PC-9 (cell line): ENCODE data around the gene DSCAM. TPM values are rescaled to one million over a fixed set of nuclear protein-coding genes. Genes with fewer than 3 reads are reported as not detected.

Experiments
- BruUV-seq: library from RNA; stranded (reverse); fragments of 400-500 nt; replicated peaks from 2 replicates; lab custom pipeline; 2021; lab: Mats Ljungman, UMichigan
- CTCF ChIA-PET: fragments of 300-600 bp; sonication (Branson Sonifier 250); formaldehyde crosslinking; loops from one replicate; lab custom pipeline; 2022; ENCODE audit warnings: antibody characterized with exemption; lab: Charles Lee
- POLR2A ChIA-PET: fragments of 300-600 bp; sonication (Branson Sonifier 250); formaldehyde crosslinking; loops from one replicate; lab custom pipeline; 2022; ENCODE audit warnings: antibody characterized with exemption; ENCODE audit not compliant: unreplicated experiment; lab: Charles Lee
- DNase-seq, 2 experiments: peaks; one replicate each; pipeline versions ENCODE4 v3.0.0 to v3.0.0-alpha.2; 2015 to 2022; ENCODE audit warnings: mixed read lengths in 1 of 2
- H2AFZ ChIP-seq: fragments of 200-600 bp; sonication (generic); 2 replicates; pipeline ENCODE4 v1.8.1; 2017; ENCODE audit warnings: antibody characterized with exemption
- H3F3A ChIP-seq: fragments of 200-600 bp; sonication (generic); 2 replicates; pipeline ENCODE4 v1.8.1; 2017; ENCODE audit warnings: antibody characterized with exemption, mild to moderate bottlenecking, low read depth; ENCODE audit not compliant: insufficient read depth
- H3K27ac ChIP-seq: fragments of 200-600 bp; sonication (generic); 2 replicates; pipeline ENCODE4 v1.6.1; 2016; ENCODE audit warnings: mixed run types
- H3K27me3 ChIP-seq: fragments of 200-600 bp; sonication (generic); 2 replicates; pipeline ENCODE4 v1.6.1; 2016; ENCODE audit warnings: low read depth, mixed run types; ENCODE audit not compliant: insufficient read depth
- H3K36me3 ChIP-seq: fragments of 200-600 bp; sonication (generic); 2 replicates; pipeline ENCODE4 v1.6.1; 2016; ENCODE audit warnings: low read depth, mixed run types
- H3K4me1 ChIP-seq: fragments of 200-600 bp; sonication (generic); replicated peaks from 2 replicates; pipeline ENCODE4 v1.6.1; 2016; ENCODE audit warnings: mixed run types; ENCODE audit not compliant: insufficient read depth
- H3K4me2 ChIP-seq: fragments of 200-600 bp; sonication (generic); 2 replicates; pipeline ENCODE4 v1.6.1; 2017; ENCODE audit warnings: mixed run types
- H3K4me3 ChIP-seq: fragments of 200-600 bp; sonication (generic); 2 replicates; pipeline ENCODE4 v1.6.1; 2016; ENCODE audit warnings: mixed run types
- H3K79me2 ChIP-seq: fragments of 200-600 bp; sonication (generic); 2 replicates; pipeline ENCODE4 v1.6.1; 2017; ENCODE audit warnings: low read depth, mixed run types
- H3K9me2 ChIP-seq: fragments of 200-600 bp; sonication (generic); 2 replicates; pipeline ENCODE4 v1.8.1; 2017; ENCODE audit warnings: mild to moderate bottlenecking; ENCODE audit not compliant: insufficient read depth
- H3K9me3 ChIP-seq: fragments of 200-600 bp; sonication (generic); 2 replicates; pipeline ENCODE4 v1.8.1; 2016; ENCODE audit warnings: low read depth; ENCODE audit not compliant: insufficient read depth
- H4K20me1 ChIP-seq: fragments of 200-600 bp; sonication (generic); 2 replicates; pipeline ENCODE4 v1.8.1; 2017; ENCODE audit not compliant: insufficient read depth
- EZH2 ChIP-seq: fragments of 200-600 bp; sonication (generic); IDR thresholded peaks from 2 replicates; pipeline ENCODE4 v1.8.0; 2017; ENCODE audit warnings: antibody characterized with exemption, low read depth
- intact Hi-C: fragments of 100-400 bp; cut with micrococcal nuclease; formaldehyde crosslinking; loops from one replicate; pipeline ENCODE4 v1.10.0; 2022; ENCODE audit not compliant: unreplicated experiment
- total RNA-seq: library from RNA; stranded (reverse); gene quantifications from 2 replicates; pipeline ENCODE4 v1.2.3, GENCODE V29; 2021
- TF ChIP-seq, protein P1 (sequence below): fragments of 200-600 bp; sonication (generic); conservative IDR thresholded peaks from 2 replicates; pipeline ENCODE4 v1.6.1; 2017; ENCODE audit warnings: mixed run types, antibody characterized with exemption, mild to moderate bottlenecking, moderate library complexity

The DSCAM gene
- total RNA-seq, 1 experiment from 2014 or later: not detected

DNA sequence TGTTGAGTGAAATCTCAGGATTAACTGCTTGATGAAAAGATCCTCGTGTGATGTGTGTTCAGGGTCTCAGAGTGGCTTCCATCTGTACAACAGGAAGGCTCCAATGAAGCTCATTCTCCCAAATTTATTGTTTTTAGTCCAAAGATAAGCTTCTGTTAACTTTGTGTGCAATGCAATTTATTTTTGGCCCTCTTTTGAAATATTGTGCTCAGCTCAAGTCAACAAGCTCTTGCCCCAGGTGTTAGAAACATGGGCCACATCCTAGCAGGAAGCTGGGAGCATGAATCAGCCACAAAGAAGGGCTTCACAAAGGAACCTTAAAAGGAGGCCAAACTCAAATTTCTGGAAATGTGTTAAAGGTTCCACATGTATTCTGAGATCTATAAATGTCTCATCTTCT, 844.0 kb downstream of the DSCAM start:
- 0 out of 2 replicates have a peak, but pooled peaks cover 4% of the 10 kb centered on the region for H3K27me3 ChIP-seq
- no peak overlapping the region for H3K27ac ChIP-seq
- intact Hi-C loops: no loop called here
- H3K79me2 ChIP-seq: no peaks in the 10 kb centered on the region
- no peak for DNase-seq
- H3K9me2 ChIP-seq: no peaks in the 10 kb centered on the region
- no peak overlapping the region for H3K4me2 ChIP-seq
- no peaks in the 10 kb centered on the region for H3K9me3 ChIP-seq
- no peak overlapping the region for H3K4me3 ChIP-seq
- ChIA-PET POLR2A (no interaction called here), CTCF (no interaction called here)
- no peaks in the 10 kb centered on the region for H4K20me1 ChIP-seq
- TF ChIP-seq, protein P1, sequence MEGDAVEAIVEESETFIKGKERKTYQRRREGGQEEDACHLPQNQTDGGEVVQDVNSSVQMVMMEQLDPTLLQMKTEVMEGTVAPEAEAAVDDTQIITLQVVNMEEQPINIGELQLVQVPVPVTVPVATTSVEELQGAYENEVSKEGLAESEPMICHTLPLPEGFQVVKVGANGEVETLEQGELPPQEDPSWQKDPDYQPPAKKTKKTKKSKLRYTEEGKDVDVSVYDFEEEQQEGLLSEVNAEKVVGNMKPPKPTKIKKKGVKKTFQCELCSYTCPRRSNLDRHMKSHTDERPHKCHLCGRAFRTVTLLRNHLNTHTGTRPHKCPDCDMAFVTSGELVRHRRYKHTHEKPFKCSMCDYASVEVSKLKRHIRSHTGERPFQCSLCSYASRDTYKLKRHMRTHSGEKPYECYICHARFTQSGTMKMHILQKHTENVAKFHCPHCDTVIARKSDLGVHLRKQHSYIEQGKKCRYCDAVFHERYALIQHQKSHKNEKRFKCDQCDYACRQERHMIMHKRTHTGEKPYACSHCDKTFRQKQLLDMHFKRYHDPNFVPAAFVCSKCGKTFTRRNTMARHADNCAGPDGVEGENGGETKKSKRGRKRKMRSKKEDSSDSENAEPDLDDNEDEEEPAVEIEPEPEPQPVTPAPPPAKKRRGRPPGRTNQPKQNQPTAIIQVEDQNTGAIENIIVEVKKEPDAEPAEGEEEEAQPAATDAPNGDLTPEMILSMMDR: no peak
- TF ChIP-seq EZH2: no peak
- BruUV-seq: no TSS peak
- no peaks in the 10 kb centered on the region for H3K4me1 ChIP-seq
- H2AFZ ChIP-seq: no peak overlapping the region
- no peaks in the 10 kb centered on the region for H3K36me3 ChIP-seq
- H3F3A ChIP-seq: no peaks in the 10 kb centered on the region

DNA sequence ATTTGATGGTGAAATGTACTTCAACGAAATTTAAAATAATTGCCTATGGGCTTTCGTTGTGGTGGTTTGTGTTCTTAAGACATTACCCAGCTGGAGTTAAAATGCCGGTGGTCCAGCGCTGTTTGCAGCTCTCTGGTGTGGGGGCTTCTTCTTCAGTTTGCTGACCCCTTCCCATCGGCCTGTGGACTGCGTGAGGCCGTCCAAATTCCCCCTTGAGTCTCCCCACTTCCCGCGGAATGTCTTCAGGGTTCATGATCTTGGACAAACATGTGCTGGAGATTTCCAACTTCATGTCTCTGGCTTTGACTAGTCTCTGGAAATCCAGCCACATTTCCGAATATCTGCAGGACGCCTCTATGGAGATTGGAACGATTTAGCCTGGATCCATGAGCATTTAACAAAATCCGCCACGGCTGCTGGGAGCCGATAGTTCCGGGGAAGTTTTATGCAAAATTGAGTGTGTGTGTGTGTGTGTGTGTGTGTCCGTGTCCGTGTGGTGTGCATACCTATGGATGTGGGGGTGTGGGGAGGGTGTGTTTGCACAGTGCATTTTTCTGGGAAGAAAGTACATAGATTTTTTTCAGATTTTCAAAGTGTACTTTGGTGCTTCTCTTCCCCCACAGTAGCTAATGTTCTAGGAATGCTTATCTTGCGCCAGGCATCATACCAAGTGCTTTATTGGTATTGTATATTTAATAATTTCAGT, 862.5 kb downstream of the DSCAM start:
- no peak overlapping the region for H3K4me3 ChIP-seq
- H3K9me3 ChIP-seq: no peaks in the 10 kb centered on the region
- POLR2A ChIA-PET: no interaction called here
- no peak overlapping the region for H2AFZ ChIP-seq
- no peak for DNase-seq
- H3K4me1 ChIP-seq: no peaks in the 10 kb centered on the region
- H3K36me3 ChIP-seq: no peaks in the 10 kb centered on the region
- H3K27me3 ChIP-seq: peaks cover 12% of the 10 kb centered on the region
- no peaks in the 10 kb centered on the region for H4K20me1 ChIP-seq
- CTCF ChIA-PET: no interaction called here
- no peaks in the 10 kb centered on the region for H3K79me2 ChIP-seq
- H3K27ac ChIP-seq: no peak overlapping the region
- intact Hi-C loops: no loop called here
- H3F3A ChIP-seq: no peaks in the 10 kb centered on the region
- H3K4me2 ChIP-seq: no peak overlapping the region
- TF ChIP-seq, protein P1: no peak
- TF ChIP-seq EZH2: no peak
- no peaks in the 10 kb centered on the region for H3K9me2 ChIP-seq
- BruUV-seq: no TSS peak

GRCh38 chr21:39980241-39980820, 866.6 kb downstream of the DSCAM start:
- no peaks in the 10 kb centered on the region for H3K9me2 ChIP-seq
- ChIA-PET CTCF (no interaction called here), POLR2A (no interaction called here)
- peaks cover 3% of the 10 kb centered on the region; the same call in 1 of the 2 replicates for H3K27me3 ChIP-seq
- no peaks in the 10 kb centered on the region for H4K20me1 ChIP-seq
- H3F3A ChIP-seq: no peaks in the 10 kb centered on the region
- BruUV-seq: no TSS peak
- no peaks in the 10 kb centered on the region for H3K9me3 ChIP-seq
- H2AFZ ChIP-seq: no peak overlapping the region
- H3K4me2 ChIP-seq: no peak overlapping the region
- no peak overlapping the region for H3K4me3 ChIP-seq
- H3K79me2 ChIP-seq: no peaks in the 10 kb centered on the region
- no peak for TF ChIP-seq EZH2
- TF ChIP-seq, protein P1: no peak
- no peaks in the 10 kb centered on the region for H3K36me3 ChIP-seq
- H3K27ac ChIP-seq: no peak overlapping the region
- no peak for DNase-seq
- no peaks in the 10 kb centered on the region for H3K4me1 ChIP-seq
- intact Hi-C loops: no loop called here
